ENCODE results near the gene SLC45A2.

- TF ChIP-seq ESRRG (CRISPR knock-in tag; IDR thresholded peaks at IDR 0.05) (no peak), CSDC2 (CRISPR knock-in tag; IDR thresholded peaks at IDR 0.05) (no peak), RARB (CRISPR knock-in tag; IDR thresholded peaks at IDR 0.05) (no peak), POU6F1 (CRISPR knock-in tag; IDR thresholded peaks at IDR 0.05; ENCODE audit: borderline replicate concordance, low read depth) (no peak), ZNF8 (CRISPR knock-in tag; IDR thresholded peaks at IDR 0.05) (no peak), ZC3H10 (CRISPR knock-in tag; IDR thresholded peaks at IDR 0.05) (no peak), TCF4 (CRISPR knock-in tag; IDR thresholded peaks at IDR 0.05; ENCODE audit: borderline replicate concordance) (no peak), ZNF70 (CRISPR knock-in tag; IDR thresholded peaks at IDR 0.05) (no peak), ZFP3 (CRISPR knock-in tag; IDR thresholded peaks at IDR 0.05) (no peak), ZNF565 (CRISPR knock-in tag; conservative IDR thresholded peaks at IDR 0.05; ENCODE audit: low read depth) (no peak)
Observed at GRCh38 chr5:33984178-33984577, 315 bp downstream of the SLC45A2 start.

Measured in SK-N-SH treated with all-trans-retinoic acid at 6 μM for 48 hours (cell line).